Activated naive CD4-positive, alpha-beta T cell treated with anti-CD3 and anti-CD28 coated beads, Interleukin-2, amount 50 U/mL, for 16 hours (primary cell): Measurements from ENCODE around the gene MTX3.

ENCODE experiments used
- DNase-seq: peaks from one replicate; pipeline ENCODE4 v3.0.0-alpha.2; 2020

Gene MTX3

DNA sequence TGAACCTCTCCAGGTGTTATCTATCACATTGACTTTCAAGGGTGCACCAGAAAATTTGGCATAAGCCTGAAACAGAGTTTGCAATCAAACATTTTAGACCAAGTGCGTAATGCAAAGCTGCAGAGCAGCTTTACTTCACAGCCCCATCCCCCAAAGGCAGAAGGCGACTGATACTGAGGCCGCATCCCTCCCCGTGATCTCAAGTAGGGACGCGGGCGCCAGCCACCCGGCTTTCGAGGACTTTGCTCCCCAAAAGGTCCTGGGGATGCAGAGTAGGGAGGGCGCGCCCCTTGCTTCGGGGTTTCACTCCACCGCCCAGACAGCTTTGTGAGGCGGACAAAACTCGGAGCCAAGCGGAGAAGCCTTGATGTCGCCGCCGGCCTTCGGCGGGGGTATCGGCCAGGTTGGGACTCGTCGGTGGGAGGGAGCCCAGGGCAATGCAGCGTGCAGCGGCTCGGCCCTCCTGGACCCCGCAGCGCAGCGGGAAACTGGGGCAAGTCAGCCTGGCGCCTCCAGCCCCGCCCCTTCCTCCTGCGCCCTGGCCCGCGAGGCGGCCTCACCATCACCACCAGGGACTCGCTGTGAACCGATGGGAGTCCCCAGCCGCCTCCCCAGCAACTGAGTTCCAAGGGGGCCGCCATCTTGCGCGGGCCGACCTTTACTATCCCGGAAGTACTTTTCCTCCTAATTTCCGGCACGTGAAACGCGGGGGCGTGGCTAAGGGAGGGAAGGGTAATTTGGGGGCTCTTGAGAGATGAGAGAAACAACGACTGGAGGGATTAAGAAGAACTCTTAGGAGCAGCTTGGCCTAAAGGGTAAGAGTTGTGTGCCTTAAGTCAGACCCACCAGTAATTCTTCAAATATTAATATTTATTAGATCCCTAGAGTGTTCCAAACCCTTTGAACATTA, at the start of gene MTX3:
Gene MTX3, minus strand, starts transcription at position 665 of the 910 bp plus-strand sequence. Its CDS starts 24 bp downstream, at position 641.
- DNase-seq: peak; percentile 90

GRCh38 chr5:80039650-80040049, 48.6 kb upstream of the MTX3 start:
- DNase-seq: no peak

DNA sequence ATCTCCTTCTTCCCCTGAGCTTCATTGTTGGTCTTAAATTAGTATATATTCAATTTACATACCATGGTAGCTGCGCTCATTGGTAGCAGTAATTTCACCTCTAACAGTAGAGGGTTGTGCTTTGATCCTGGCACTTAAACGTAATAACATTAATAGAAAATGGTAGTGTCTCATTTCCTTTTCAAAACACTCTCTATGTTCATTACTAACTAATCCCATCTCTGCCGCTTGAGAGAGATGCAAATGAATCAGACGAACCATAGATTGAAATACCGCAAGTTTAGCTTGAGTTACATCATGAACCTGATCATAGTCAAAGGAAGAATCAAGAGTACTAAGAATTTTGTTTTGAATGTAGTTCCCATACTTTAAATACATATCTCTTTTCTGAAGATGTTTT, 46.3 kb upstream of the MTX3 start:
- DNase-seq: no peak

DNA sequence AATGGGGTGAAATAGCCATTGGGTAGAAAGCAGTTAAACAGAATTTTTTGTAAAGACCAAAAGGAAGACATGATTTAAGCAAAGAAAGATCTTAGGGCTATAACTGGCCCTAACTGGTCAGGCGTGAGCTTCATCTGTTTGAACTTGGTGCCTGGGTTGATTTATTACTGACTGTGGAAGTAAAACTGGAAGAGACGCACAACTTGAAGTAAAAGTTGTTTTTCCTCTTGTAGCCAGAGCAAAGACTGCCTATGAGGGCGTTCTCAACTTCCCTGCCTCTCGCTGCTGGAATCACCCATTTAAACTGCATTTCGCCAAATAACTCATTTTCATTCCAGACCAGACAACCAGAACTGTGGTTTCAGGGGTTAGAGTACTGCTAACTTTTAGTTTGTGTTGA, 45.6 kb upstream of the MTX3 start:
- no peak for DNase-seq

DNA sequence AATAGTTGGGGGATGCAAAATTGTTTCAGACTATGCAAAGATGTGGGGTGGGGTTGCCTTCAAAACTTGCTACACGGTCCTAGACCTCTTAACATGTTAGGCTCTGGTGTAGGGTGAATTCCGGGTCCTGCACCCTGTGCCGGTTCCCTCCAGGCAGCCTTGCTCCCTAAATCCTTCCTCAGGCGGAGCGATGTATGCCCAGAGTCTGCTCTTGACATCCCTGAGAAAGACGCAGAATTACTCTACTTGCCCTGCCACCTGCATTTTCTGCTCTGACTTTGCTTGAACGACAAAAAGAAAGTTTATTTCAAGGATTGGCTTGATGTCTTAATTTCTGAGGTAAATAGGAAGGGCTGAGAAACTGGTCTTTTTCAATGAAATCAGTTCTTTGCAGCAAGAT, 44.8 kb upstream of the MTX3 start:
- DNase-seq: no peak

DNA sequence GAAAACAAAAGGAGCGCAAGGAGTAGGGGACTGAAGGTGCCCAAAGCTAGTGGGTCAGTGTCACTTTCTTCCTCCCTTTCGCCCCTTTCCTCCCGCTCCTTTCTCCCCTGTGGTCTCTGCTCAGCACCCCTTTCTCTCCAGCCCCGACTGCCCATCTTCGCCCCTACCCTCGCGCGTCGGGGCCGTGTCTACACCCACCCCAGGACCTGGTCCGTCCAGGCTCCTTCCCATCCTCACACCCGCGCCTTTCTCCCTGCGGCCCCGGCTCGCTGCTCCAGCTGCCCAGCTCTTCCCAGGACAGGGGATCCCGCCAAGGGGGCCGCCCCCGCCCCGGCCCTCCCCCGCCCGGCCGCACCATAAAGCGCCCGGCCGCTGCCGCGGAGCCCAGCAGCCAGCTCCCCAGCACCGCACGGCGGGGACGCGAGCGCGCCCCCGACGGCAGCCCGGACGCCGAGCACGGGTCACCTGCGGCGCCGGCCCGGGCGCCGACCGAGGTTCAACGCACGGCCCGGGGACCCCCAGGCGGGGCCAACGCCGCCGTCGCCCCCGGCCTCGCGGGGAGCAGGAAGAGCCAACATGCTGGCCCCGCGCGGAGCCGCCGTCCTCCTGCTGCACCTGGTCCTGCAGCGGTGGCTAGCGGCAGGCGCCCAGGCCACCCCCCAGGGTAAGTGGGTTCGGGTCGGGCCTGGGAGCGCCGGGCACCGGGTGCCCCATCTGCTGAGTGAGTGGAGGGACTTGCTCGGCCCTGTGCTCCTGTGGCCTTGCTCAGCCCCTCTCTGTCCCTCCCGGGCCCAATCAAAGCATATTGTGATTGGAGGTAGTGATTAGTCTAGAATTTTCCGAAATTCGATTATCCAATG, 44.1 kb upstream of the MTX3 start, which contains the start of gene THBS4:
Gene THBS4, plus strand, starts transcription at position 387 of the 860 bp plus-strand sequence. Its CDS starts 190 bp downstream, at position 577.
- peak; percentile 17 for DNase-seq

GRCh38 chr5:80034559-80034958, 43.5 kb upstream of the MTX3 start:
- no peak for DNase-seq

DNA sequence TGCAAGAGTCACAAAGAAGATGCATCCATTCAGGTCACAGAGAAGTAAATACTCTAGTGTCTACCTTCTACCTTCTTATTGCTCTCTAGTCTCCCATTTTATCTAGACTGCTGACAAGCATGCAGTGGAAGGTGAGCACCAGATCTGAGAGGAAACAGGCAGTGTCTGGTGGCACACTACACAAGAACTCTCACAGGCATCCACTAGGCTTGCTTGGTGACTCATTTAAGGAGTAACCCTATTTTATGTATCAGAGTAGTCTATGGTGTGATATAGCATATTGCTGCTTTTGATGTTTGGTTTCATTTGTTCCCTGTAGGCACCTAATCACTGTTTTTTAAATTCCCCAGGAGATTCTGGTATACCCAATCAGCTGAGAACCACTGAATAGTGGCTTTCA, 42.5 kb upstream of the MTX3 start:
- peak; percentile 17 for DNase-seq

DNA sequence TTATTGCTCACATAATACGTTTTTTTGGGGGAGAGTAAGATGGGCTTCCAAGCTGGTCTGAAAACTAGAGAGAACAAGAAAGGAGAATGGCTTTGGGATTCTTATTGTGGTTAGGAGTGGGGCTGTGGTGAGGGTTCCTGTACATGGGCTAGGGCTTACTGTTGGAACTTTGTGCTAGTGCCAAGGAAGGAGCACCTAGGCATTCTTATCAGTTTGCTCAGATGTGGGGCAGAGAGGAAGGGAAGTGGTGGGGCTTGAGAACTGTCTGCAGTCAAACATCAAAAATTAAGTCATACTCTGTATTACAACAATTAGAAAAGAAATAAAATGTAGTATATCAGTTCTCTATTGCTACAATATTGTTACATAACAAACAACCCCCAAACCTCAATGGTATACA, 40.0 kb upstream of the MTX3 start:
- DNase-seq: no peak

DNA sequence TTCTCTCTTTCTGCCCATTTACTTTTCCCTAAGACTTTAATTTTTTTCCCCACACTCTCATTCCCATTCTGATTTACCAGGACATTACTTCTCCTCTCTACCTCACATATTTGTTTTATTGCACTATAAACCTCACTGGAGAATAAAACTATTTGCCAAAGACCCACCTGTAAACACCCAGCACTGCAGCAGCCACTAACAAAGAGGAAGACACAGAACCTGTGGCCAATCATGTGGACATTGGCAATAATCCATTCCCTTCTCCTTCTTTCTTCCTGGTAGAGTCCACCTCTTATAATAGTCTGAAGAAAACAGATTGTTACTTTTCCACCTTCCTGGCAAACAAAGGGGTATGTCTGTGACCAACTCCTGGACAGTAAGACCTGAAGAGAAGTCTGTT, 35.8 kb upstream of the MTX3 start:
- DNase-seq: no peak

- no peak for DNase-seq
Observed at GRCh38 chr5:80025069-80025468, 34.0 kb upstream of the MTX3 start.

DNA sequence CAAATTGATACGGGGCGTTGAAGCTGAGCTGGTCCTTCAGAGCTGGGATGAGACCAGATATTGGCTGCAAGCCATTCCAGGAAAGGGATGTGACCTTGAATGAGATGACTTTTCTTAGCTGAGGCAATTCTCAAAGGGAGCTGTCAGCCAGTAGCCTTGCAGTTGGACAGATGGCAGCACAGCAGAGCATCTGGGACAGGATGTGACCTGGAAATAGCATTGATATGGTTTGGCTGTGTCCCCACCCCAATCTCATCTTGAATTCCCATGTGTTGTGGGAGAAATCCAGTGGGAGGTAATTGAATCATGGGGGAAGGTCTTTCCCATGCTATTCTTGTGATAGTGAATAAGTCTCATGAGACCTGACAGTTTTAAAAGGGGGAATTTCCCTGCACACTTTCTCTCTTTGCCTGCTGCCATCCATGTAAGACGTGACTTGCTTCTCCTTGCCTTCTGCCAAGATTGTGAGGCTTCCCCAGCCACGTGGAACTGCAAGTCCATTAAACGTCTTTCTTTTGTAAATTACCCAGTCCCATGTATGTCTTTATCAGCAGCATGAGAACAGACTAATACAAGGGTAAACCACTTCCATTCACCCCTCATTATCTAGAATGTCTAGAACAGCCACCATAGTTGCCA, 19.8 kb upstream of the MTX3 start:
- DNase-seq: no peak

DNA sequence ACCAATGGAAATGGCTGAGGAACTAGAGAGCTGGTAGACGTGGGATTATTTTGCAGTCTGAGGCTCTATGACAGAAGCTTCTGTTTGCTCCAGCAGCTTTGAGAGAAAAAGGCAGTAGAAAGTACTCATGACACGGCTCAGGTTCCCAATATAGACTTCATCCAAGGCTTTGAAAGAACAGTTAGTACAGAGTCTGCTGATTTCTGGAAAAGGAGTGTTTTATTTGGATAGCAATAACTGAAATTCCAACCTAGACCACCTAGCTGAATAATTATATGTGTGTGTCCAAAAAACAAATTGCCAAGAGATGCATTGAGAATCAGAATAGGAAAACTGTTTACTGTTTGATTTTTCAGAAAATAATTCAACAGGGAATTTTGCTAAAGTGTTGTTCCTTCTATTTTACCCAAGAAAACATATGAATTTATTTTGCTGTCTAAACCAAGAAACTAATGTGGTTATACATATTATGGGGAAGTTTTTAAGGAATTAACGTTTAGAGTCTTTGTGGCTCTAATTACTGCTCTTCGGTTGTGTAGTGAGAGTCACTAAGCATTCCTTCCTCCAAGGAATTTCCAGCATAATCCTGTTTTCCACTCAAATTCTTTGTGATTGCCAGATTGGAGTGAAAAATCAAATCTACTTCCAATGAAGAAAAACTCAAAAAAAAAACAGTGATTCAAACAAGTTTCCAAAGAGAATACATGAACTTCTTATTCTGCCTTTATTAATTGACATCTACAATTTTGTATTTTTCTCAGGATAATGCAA, 18.1 kb upstream of the MTX3 start:
- DNase-seq: no peak

GRCh38 chr5:80002677-80003076, 11.6 kb upstream of the MTX3 start:
- no peak for DNase-seq

DNA sequence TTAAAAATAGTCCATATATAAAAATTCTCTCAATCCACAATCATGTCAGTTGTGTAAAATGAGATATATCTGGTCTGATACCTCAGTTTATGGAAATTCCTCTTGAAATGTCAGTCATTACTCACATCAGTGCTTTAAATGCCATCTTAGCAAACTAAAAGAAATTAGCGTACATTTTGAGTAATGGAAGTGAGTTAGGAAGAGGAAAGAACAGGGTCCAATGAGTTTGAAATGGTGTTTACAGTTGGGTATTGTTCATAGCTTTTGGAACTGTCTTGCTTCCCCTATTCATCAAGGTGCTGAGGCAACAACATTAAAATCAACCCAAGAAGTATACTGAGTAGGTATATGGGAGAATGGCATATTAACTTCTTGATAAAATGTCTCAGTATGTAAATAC, 8.7 kb upstream of the MTX3 start:
- no peak for DNase-seq

DNA sequence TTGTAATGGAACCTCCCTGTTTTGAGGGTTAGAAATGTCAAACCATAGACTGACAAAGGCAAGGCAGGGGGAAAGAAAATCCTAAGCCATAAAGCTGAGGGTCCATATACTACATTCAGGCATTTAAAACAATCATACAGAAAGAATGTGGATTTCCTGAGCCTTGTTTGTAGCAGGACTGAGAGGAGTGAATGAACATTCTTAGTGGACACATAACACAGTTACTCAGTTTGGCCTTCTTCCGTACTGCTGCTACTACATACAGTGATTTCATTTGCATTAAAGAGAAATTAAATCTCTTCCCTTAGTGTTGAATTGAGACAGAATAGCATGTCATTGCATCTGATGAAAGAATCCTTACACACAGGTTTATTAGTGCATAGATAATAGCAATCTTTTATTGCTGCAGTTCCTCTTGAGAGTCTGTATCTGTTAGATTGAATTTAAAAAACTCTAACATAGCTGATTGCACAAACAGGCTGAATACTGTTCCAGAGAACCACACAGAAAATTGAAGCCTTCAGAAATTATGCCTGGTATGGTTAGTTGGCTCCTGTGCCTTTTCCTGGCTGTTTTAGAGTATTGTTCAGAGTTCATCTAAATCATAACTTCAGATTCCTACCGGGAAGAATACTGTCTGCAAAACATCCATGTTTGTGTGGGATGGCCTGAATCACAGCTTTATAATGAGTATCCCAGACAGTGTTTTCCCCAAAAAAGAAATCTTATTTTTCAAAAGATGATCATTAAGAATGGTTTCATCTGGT, 2.0 kb upstream of the MTX3 start:
- DNase-seq: no peak

DNA sequence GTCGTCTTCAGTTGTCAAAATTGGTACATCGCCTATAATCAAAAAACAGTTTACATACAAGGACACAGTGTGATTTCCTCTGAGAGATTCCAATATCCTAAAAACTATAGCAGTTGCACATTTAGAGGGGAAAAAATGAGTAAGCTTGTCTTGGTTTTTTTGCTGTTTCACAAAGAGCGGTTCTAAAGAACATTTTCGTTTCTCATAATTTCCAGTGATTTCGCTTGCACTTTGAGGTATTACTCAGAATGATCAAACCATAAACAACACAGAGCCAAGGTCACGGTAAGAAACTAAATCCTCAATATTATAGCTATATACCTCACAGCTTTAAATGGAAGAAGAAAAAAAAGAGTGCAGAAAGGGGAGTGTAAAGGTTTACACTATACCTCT, 861 bp downstream of the MTX3 start:
- no peak for DNase-seq

- DNase-seq: no peak
Observed at GRCh38 chr5:79986260-79986659, 4.8 kb downstream of the MTX3 start.

- DNase-seq: no peak
Observed at GRCh38 chr5:79985288-79985687, 5.8 kb downstream of the MTX3 start.

- DNase-seq: no peak
Observed at GRCh38 chr5:79984363-79984762, 6.7 kb downstream of the MTX3 start.

DNA sequence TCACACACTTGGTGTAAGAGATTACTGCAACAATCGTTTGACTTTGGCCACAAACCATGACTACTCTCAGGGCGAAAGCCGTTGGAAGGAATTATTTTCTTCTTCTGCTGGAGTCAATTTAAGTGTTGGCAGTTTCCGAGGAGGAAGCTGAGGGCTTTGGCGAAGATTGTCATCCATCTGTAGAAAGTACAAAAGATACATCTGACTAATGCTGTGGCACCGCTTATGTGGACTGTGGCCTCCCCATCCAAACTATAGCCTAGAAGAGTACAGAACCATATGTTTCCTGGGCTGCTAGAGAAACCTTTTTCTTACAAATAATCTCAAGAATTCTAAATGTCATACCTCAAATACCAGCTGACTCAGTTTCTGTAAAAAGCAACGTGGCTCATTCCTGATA, 7.4 kb downstream of the MTX3 start:
- DNase-seq: no peak

DNA sequence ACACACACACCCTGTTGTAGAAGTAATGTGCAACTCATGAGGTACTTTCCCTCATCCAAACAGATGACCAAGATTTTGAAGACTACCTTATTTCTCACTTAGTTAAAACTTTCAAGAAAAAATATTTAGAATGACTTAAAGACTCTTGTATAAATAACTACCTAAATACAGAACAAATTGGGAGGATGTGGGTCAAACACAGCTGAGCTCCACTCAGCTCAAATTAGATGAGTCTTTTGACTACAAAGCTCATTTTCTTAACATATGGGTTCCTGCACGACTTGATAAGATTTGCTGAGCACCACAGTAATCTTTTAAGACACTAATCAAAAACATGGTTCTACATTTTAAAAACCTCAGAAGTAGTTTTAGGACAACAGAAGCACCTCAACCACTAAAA, 8.9 kb downstream of the MTX3 start:
- DNase-seq: no peak
